Skeletal muscle satellite cell (primary cell): Measurements from ENCODE around the gene IL13RA2. TPM values are rescaled to one million over a fixed set of nuclear protein-coding genes. Genes with fewer than 3 reads are reported as not detected.

Experiments
- H3K27me3 ChIP-seq: 2 replicates; pipeline ENCODE4 v1.7.0; 2013; ENCODE audit warnings: low read length; ENCODE audit not compliant: control insufficient read depth, insufficient read depth
- H3K36me3 ChIP-seq: 2 replicates; pipeline ENCODE4 v1.7.0; 2013; ENCODE audit warnings: mild to moderate bottlenecking, control low read depth, low read length; ENCODE audit not compliant: insufficient read depth
- H3K4me1 ChIP-seq: 2 replicates; pipeline ENCODE4 v1.7.0; 2013; ENCODE audit warnings: low read length; ENCODE audit not compliant: control insufficient read depth, insufficient read depth
- H3K4me2 ChIP-seq: 2 replicates; pipeline ENCODE4 v1.7.0; 2013; ENCODE audit warnings: mild to moderate bottlenecking, low read length
- H3K4me3 ChIP-seq: 2 replicates; pipeline ENCODE4 v1.7.0; 2013; ENCODE audit warnings: low read length
- H3K9ac ChIP-seq: 2 replicates; pipeline ENCODE4 v1.7.0; 2013; ENCODE audit warnings: mild to moderate bottlenecking, low read depth, low read length, moderate library complexity
- H3K9me3 ChIP-seq: replicated peaks from 2 replicates; pipeline ENCODE4 v1.7.0; 2013; ENCODE audit warnings: mild to moderate bottlenecking, control low read depth, low read length
- small RNA-seq: library from RNA; depleted of rRNA; stranded (forward); fragments of <200 nt; gene quantifications from one replicate; pipeline ENCODE3, GENCODE V24; 2012

IL13RA2 gene

DNA sequence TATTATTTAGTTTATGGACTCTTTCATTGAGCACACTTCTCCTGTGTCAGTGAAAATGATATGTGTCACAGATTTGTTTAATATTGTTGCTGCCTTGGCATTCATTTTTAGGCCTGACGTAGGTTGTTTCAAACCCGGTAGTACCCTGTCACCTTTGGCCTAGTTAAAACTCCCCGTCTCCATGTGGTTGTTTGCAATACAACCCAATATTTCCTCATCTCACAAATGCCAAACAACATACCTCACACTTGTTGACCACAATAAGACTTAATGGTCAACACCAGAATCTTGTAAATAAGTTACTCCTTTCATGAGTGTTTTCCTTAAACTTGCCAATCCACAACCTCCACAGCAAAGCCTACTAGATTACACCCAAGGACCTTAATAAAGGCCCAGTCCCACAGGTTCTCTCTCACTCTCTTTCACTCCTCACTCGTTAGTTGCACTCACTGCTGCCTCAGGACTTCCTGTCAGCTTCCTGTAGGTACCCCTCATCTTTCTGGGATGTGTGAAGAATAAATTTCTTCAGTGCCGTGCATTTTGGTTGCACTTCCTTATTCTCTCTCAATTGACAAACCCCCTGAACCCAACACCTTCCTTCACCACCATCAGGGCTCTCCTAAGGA lies 31.3 kb downstream of the IL13RA2 start:
- H3K4me1 ChIP-seq = no peaks in the 10 kb centered on the region
- peaks cover 32% of the 10 kb centered on the region for H3K27me3 ChIP-seq
- H3K4me2 ChIP-seq = no peak overlapping the region
- no peak overlapping the region for H3K4me3 ChIP-seq
- H3K36me3 ChIP-seq = no peaks in the 10 kb centered on the region
- no peaks in the 10 kb centered on the region for H3K9me3 ChIP-seq
- no peak overlapping the region for H3K9ac ChIP-seq

DNA sequence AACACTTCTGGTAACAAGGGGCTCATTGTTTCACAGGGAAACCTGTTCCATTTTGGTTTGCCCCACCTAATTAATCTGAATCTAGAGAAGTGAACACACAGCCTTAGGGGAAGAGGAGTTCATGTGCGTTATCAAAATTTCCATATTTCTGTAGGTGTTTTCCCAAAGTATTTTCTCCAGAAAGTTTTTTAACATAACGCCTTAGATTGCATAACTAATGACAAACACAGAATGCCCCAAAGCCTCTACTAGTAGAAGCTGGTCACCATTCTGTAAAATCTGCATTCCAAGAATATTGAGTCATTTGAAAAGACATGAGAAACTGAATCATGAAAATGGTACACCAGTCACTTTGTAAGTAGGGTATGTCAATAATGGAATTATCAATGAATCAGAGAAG lies 41.1 kb downstream of the IL13RA2 start:
- H3K9ac ChIP-seq = no peak overlapping the region
- no peak overlapping the region for H3K4me3 ChIP-seq
- H3K36me3 ChIP-seq = no peaks in the 10 kb centered on the region
- no peaks in the 10 kb centered on the region for H3K4me1 ChIP-seq
- H3K4me2 ChIP-seq = no peak overlapping the region
- H3K27me3 ChIP-seq = peaks cover 16% of the 10 kb centered on the region
- no peaks in the 10 kb centered on the region for H3K9me3 ChIP-seq

GRCh38 chrX:114973013-114973412 lies 44.4 kb downstream of the IL13RA2 start:
- H3K9ac ChIP-seq = no peak overlapping the region
- no peaks in the 10 kb centered on the region for H3K4me1 ChIP-seq
- H3K4me3 ChIP-seq = no peak overlapping the region
- H3K9me3 ChIP-seq = no peaks in the 10 kb centered on the region
- H3K27me3 ChIP-seq = peaks cover 20% of the 10 kb centered on the region
- H3K4me2 ChIP-seq = no peak overlapping the region
- no peaks in the 10 kb centered on the region for H3K36me3 ChIP-seq

- no peaks in the 10 kb centered on the region for H3K4me1 ChIP-seq
- no peak overlapping the region for H3K9ac ChIP-seq
- no peaks in the 10 kb centered on the region for H3K9me3 ChIP-seq
- no peak overlapping the region for H3K4me3 ChIP-seq
- H3K36me3 ChIP-seq = no peaks in the 10 kb centered on the region
- no peak overlapping the region for H3K4me2 ChIP-seq
- peaks cover 16% of the 10 kb centered on the region for H3K27me3 ChIP-seq
Measured at GRCh38 chrX:114970806-114971205, 46.6 kb downstream of the IL13RA2 start.

GRCh38 chrX:114964374-114964773 lies 53.0 kb downstream of the IL13RA2 start:
- H3K9ac ChIP-seq = no peak overlapping the region
- H3K9me3 ChIP-seq = no peaks in the 10 kb centered on the region
- H3K27me3 ChIP-seq = peaks cover 6% of the 10 kb centered on the region
- H3K4me3 ChIP-seq = no peak overlapping the region
- H3K36me3 ChIP-seq = no peaks in the 10 kb centered on the region
- H3K4me2 ChIP-seq = no peak overlapping the region
- H3K4me1 ChIP-seq = no peaks in the 10 kb centered on the region

DNA sequence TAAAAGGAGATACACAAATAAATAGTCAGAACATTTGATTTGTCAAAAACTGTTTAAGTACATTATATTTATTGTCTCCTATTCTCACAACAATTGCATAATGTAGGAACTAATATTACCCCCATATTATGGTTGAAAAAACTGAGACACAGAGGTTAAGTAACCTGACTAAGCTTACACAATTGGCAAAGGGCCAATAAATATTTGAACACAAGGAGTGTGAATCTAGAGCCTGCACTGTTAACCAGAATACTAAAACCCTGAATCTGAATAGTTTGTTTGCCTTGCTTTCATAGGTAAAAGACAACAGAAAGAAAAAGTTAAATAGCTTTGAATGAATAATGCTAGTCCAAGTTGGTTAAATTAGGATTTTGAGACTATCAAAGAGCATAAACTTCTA lies 55.2 kb downstream of the IL13RA2 start:
- Histone ChIP-seq H3K27me3 (peaks cover 5% of the 10 kb centered on the region), H3K4me1 (no peaks in the 10 kb centered on the region), H3K9ac (no peak overlapping the region), H3K9me3 (no peaks in the 10 kb centered on the region), H3K36me3 (no peaks in the 10 kb centered on the region), H3K4me2 (no peak overlapping the region), H3K4me3 (no peak overlapping the region)

DNA sequence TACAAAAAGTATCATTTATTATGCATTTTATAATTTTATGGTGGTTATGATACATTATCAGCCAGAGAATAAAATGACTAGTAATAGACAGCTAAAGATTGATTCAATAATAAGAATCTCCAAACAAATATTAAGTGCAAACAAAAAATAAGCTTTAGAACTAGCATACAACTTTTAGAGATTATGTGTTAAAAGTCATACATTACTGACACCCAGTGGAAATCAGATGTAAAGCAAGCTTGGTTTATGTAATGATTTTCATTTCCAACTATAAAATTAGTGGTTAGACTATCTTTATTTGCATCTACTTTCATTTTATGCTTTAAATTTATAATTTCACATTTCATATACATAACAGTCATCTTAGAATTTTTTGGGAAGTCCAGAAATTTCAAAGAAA lies 57.7 kb downstream of the IL13RA2 start:
- no peaks in the 10 kb centered on the region for H3K4me1 ChIP-seq
- H3K4me3 ChIP-seq = no peak overlapping the region
- H3K9me3 ChIP-seq = no peaks in the 10 kb centered on the region
- H3K36me3 ChIP-seq = no peaks in the 10 kb centered on the region
- peaks cover 10% of the 10 kb centered on the region for H3K27me3 ChIP-seq
- no peak overlapping the region for H3K4me2 ChIP-seq
- no peak overlapping the region for H3K9ac ChIP-seq

Small RNA genes lying within 50 kb of the gene (small RNA-seq; reads per million reads assigned to genes)
- not detected for gene RNU6-648P
